M059J (cell line): ENCODE measurements around the gene ZNF652. TPM values are rescaled to one million over a fixed set of nuclear protein-coding genes. Genes with fewer than 3 reads are reported as not detected.

Source experiments
- DNase-seq: peaks from one replicate; pipeline ENCODE4 v3.0.0-alpha.2; 2012; ENCODE audit warnings: low read depth
- total RNA-seq: library from RNA; depleted of rRNA; stranded (reverse); fragments of >200 nt; shearing (Covaris generic); gene quantifications from 2 replicates; pipeline ENCODE4 v1.2.3, GENCODE V29; 2014

ZNF652 gene
- total RNA-seq, 1 experiment from 2014 or later, result 19.1 TPM

DNA sequence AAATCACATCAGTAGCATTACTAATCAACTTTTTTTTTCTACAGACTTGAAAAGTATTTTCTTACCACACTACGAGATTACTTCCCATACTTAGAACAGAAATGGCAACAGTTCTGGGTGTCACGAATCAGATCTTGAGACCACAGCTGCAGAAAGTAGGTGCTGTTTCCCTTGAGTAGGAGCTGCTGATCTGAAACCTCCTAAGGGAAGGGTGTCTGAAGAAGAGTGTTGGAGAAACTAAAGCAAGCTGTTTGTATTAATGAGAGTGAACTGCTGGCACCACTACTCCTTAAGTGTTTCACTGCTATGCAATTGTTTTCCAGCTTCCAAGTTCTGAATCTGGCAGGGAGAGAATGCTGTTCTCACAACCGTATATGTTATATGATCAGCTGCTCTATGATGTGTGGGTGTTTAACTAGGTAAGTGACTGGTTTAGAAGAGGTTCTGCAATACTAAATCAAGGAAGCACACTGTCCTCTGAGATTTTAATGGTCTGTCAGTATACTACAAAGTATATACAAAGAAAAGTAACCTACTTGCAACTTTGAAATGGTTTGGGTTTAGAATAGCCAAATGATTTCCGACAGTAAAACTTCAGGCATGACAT is 3.3 kb downstream of the ZNF652 start:
- no peak for DNase-seq

DNA sequence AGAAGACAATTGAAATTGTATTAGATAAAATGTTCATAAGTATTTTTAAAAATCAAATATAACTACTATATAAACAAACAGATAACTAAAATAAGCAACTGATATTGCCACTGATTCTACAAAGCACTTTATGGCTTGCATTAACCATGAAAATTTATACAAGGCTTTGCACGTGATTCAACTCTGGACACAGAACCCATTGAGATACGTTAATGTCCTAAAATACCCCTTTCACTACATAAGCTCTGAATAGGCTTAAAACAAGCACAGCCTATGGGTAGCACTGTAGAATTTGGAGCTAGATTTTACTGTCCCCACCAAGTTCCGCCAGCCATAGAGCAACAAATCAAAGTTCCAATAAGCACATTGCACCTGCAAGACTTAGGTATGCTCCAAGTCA is 4.5 kb downstream of the ZNF652 start:
- DNase-seq, result no peak

DNA sequence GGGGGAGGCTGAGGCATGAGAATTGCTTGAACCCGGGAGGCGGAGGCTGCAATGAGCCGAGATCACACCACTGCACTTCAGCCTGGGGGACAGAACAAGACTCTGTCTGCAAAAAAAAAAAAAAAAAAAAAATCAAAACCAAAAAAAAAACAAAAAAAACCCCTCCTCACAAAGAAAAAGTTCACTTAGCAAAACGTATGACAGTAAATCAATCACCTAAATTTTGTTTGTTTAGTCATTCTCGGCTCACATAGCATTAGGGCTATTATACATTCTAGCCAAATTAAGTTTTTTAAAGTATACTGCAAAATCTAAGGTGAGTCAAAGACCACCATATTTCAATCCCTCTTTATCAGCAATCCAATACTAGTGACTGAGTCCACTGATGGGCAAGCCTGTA is 5.7 kb downstream of the ZNF652 start:
- no peak for DNase-seq

DNA sequence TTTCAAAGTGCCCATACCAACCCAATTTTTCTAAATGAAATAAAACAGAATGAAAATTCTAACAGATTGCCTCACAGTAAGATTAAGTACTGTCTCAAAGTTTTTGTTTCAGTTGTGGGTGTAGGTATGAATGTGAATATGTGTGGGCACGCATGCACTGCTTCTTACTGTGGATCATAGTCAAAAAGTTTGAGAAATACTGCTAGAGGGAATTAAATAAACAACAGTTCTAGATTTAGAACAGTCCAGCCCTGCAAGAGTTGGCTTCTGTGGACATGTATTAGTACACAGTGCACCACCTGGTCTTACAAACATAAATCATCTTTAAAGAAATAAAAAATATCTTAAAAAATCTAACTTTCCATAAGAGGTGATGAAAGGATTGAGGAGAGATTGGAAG is 8.4 kb downstream of the ZNF652 start:
- DNase-seq, result no peak

DNA sequence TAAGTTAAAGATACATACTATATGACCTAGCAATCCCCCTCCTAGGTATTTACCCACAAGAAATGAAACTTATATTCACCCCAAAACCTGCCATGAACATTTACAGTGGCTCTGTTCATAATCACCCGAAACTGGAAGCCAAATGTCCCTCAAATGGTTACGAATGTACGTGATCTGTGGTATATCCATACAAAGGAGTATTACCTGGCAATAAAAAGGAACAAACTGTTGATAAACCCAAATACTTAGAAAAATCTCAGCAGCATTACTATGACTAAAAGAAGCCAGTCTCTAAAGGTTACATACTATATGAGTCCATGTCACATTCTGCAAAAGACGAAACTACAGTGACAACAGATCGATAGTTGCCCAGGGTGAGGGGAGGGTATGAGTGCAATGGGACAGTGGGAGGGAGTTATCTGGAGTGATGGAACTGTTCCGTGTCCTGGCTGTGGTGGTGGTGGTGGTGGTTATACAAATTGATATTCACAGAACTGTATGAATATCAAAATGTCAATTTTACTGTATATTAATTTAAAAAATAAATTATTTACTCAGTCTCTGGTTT is 9.4 kb downstream of the ZNF652 start:
- no peak for DNase-seq

DNA sequence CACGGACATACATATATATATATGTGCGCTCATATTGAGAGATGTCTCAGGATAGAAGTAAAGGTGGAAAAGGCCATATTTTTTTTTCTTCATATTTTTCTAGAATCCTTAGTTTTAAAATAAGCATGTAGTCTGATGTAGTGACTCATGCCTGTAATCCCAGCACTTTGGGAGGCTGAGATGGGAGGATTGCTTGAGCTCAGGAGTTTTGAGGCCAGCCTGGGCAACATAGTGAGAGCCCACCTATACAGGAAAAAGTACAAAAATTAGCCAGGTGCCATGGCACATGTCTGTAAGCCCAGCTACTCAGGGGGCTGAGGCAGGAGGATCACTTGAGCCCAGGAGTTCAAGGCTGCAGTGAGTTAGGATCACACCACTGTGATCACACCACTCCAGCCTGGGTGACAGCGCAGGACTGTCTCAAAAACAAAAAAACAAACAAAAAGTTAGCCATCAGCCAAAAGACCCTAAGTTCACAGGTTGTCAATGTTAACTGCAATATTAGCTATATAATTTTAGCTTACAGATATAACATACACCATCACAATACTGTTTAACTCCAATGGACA is 10.4 kb downstream of the ZNF652 start:
- DNase-seq, result no peak

DNA sequence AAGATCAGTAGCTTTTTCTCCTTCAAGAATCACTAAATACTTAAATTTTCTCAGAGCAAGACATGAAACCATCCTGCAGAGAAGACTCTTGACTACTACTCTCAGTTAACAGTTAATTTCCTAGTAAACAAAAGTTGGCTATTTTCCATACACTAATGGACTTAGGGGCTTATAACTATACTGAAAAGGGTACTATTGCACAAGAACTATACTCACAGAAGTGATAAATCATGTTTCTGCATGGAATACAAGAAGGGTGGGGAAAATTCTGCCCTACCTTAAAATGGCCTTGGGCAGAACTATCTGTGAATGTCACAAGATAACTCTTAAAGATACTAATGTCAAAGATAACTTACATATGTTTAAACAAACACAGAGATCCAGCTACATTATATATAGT is 12.5 kb downstream of the ZNF652 start:
- DNase-seq, result no peak

DNA sequence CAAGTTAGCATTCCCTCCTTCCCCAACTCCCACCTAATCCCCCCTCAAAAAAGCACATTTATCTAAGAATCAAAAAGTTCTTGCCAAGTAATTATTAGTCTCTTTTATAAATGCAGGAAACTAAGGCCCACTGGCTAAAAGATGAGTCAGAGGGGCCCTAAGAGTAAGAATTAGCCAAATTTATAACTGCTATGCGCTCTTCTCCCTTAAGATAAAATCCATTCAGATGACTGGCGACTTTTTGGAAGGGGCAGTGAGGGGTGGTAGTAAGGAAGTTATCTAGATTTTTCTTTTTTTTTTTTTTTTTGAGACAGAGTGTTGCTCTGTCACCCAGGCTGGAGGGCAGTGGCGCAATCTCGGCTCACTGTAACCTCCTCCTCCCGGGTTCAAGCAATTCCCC is 17.1 kb downstream of the ZNF652 start:
- peak; percentile 25 for DNase-seq

DNA sequence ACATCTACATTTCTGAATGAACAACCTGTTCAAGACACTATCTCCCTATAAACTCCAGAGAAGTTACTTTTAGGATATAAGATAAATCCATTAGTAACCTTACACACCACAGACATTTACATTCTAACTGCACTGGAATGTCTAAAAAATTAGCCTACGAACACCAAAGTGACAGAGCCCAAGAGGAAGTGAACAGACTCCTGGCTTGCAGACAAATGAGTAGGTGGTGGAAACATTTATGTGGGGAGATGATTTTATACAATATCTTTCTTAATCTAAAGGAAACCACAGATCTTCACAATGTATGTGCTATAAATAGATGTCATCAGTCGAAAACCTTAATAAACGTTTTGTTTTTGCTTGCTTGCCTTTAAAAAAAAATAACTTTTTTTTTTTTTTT is 18.8 kb downstream of the ZNF652 start:
- DNase-seq, result peak; percentile 46

DNA sequence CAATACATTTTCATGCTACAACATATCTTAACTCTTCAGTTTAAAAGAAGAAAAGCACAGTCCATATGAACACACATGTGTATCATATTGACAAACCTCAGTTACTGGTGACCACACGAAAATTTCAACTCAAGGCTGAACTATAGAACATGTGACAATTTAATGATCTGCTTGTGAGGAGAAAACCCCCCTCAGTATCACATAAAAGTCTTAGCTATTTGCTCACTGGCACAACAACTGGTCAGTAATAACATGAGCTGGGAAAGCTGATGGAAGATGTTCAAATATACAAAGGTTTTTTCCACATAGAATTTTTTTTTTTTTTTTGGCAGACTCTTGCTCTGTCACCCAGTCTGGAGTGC is 19.5 kb downstream of the ZNF652 start:
- DNase-seq, result peak; percentile 26

DNA sequence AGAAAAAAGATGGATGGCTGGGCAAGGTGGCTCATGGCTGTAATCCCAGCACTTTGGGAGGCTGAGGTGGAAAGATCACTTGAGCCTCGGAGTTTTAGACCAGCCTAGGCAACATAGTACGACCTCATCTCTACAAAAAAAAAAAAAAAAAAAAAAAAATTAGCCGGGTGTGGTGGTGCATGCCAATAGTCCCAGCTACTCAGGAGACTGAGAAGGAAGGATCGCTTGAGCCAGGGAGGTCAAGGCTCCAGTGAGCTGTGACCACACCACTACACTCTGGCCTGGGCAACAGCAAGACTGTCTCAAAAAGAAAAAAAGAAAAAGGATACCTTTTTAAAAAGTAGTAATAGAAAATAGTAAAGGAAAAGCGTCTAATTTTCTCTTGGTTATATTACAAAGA is 20.7 kb downstream of the ZNF652 start:
- DNase-seq, result peak; percentile 25

DNA sequence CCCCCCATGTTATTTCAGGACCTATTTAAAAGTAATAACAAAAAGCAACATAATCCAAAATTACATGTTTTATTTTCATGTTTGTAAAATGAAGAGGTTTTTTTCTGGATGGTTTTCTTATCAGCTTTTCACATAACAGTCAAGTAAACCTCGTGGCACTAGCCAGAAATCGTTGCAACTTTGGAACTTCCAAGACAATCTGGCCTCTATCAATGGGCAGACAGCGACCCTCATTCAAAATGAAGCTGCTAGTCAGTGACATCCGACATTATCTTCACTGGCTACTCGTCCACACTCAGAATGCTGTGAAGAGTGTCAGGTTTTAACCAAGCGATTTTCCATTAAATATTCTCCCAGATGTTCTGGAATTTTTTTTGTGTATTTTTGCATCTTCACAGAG is 22.7 kb downstream of the ZNF652 start:
- DNase-seq, result no peak

DNA sequence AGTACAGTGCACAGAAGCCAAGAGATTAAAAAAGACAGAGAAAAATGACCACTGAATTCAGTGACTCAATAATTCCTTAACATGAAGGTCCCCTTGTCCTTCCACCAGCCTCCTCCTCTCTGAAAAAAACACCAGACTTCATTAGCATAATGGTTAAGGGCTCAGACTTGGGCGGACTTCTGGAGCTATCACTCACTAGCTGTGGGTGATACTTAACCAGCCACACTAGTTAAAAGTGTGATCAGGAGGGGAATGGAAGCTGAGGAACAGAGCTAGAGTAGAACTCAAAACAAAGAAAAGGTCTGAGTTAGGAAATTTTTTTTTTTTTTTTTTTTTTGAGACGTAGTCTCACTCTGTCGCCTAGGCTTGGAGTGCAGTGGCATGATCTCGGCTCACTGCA is 23.2 kb downstream of the ZNF652 start:
- DNase-seq, result peak; percentile 82

DNA sequence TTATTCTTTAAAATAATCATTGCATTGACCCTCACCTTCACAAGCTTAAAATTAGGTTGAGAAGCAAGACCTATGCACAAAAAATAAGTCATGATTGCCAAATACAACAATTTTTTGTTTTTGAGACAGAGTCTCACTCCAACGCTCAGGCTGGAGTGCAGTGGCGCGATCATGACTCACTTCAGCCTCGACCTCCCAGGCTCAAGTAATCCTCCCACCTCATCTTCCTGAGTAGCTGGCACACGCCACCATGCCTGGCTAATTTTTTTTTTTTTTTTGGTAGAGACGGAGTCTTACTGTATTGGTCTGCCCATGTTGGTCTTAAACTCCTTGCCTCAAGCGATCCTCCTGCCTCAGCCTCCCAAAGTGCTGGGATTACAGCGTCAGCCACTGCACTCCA is 24.2 kb downstream of the ZNF652 start:
- DNase-seq, result peak; percentile 84

DNA sequence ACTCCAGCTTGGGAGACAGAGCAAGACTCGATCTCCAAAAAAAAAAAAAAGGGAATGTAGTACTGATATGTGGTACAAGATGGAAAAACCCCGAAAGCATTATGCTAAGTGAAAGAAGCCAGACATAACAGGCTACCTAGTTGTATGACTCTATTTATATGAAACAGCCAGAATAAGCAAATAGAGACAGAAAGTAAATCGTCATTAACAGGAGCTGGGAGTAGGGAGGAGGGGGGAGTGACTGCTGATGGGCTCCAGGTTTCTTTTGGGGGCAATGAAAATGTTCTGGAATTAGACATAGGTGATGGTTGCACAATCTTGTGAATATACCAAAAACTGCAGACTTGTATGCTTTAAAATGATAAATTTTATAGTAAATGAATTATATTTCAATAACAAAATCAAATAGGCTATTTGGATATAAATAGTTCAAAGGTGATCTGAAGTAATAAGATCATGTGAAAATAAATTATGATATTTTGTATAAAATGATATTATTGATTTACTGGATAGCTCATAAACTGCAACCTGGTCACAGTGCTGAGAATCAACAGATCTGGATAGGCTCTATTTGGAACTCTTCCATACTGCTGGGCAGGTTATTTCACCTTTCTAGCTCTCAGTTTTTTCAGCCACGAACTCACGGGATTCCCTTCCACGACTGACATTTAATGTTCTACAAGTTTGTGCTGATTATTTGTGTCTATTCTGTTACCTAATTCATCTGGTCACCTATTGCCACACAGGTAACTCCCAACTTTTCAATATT is 27.1 kb downstream of the ZNF652 start:
- DNase-seq, result no peak

DNA sequence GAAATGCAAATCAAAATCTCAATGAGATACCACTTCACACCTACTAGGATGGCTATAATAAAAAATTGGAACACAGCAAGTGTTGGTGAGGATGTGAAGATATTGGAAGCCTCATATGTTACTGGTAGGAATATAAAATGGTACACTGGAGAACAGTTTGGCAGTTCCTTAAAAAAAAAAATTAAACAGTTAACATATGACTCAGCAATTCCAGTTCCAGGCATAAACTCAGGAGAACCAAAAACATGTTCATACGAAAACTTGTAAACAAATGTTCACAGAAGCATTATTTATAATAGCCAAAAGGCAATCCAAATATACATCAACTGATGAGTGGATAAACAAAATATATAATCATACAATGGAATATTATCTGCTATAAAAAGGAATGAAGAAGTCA is 28.2 kb downstream of the ZNF652 start:
- DNase-seq, result peak; percentile 42

DNA sequence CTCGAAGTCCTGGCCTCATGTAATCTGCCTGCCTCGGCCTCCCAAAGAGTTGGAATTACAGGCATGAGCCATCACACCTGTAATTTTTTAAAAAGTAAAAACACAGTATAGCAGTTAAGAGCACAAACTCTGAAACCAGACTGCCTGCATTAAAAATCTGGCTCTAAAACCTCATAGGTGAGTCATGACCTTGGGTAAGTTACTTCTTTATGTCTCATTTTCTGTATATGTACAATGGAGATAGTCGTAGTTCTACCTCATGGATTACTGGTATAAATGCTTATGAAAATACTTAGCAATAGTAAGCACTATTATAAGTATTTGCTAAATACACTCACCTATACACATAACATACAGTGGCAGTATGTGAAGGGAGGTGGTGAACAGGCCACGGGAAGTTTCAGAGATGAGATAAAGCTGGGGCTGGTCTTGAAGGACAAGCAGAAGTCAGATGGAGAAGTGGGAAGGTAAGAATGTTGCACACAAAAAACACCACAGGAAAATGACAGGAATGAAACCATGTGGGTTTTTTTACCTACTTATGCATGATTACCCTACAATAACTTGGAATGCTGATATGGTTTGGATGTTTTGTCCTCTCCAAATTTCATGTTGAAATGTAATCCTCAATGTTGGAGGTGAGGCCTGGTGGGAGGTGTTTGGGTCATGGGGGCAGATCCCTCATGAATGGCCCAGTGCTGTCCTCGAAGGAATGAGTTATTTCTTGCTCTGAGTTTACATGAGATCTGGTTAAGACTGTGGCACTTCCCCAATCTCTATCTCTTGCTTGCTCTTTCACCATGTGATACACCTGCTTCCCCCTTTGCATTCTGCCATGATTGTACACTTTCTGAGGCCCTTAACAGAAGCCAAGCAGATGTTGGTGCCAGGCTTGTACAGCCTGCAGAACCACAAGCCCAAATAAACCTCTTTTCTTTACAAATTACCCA is 33.9 kb downstream of the ZNF652 start:
- peak; percentile 66 for DNase-seq

DNA sequence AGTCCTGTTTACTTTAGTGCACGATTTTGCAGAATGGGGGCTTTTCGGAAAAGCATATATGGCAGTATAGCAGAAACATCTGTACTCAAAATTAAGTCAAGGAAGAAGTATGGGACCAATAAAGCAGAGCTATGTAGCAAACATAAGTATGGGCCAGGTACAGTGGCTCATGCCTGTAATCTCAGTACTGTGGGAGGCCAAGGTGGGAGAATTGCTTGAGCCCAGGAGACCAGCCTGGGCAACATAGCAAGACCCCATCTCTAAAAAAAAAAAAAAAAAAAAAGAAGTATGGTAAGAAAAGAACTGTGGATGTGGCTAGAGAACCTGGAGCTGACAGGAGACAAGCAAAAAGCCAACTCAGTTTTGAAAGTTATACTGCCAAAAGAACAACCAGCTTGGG is 36.1 kb downstream of the ZNF652 start:
- DNase-seq, result no peak

DNA sequence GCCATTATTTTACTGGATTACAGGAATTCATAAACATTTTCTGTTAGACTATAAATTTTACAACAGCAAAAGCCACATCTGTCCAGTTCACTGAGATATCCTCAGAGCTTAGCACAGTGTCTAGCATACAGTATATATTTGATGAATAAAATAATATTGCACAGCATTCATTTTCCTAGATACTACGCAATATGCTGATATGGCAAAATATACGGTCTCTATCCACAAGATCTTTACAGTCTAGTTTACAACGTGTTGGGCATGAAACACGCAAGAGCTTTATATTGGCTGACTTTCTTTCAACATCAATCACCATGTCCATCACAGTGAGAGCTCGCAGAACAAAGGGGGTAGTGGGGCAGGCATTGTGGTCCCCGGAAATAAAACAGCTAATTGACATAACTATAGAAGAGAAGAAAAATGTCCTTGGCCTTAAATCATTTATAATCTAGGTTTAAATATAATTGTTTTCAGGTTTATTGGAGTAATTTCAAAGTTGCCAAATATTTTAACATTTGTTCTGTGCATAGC is 43.5 kb downstream of the ZNF652 start:
- no peak for DNase-seq

DNA sequence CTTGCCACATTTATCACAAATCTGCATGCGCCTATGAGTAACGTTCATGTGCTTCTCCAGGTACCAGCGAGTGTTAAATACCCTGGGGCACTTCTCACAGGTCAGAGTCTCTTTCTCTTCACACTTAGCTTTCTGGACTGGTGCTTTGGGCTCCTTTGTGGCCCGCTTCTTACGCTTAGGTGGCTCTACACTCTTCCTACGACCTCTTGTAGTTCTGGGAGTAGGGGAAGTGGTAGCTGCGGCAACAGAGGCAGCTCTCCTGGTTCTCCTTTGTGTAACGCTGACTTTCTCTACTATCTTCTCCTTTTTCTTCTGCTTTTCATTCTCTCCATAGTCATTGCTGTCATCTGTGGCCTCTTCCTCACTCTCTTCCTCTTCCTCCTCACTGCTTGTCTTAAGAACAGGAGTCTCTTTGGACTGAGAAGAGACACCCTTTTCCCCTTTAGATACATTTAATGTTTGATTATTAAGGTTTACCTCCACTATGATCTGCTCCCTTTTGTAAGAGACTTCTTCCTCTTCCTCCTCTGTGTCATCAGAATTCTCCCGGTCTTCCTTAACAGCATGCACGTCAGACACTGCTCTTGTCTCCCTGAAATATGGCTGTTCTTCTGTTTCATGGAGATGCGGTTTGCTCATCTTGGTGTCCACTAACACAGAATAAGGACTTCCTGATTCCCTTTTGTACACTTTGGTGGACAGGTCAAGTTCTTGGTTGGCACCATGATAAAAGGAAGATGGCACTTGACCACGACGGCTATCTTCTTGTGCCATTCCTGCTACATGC is 45.0 kb downstream of the ZNF652 start:
- peak; percentile 54 for DNase-seq

DNA sequence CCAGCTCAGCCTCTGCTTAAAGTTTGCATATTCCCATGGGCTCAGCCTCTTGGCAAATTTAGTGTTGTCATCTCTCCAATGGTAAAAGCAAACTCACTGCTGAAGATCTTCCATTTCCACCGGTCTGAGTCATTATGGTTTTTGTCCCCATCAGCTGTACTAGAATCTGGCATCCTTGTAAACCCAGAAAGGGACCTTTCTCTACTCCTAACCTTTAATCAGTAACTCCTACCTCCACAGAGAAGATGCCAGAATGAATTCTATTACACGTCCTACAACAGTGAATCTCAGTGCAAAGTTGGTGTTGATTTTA is 45.8 kb downstream of the ZNF652 start:
- DNase-seq, result peak; percentile 76
